ENCODE measurements around the gene ASAP2.
"Not testable (repeated sequence)": the region's sequence is repeated elsewhere in the genome, so short reads cannot be mapped to it uniquely, and the experiment has no call there.

The ASAP2 gene

DNA sequence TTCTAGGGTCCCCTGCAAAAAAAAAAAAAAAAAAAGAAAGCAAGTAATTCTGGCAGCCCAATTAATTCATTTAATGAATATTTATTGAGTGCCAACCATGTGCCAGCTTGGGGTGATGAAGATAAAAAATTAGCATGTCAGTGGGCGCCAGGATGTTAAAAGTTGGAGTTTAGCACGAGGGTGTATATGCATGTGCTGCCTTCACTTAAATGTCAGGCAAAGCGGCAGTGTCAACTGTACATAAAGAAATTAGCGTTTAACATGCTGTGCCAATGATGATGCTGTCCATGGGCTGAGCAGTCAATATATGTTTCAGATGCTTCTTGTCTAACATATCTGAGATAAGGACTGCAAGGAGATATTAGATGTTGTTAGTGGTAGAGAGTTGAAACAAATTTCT, 49.5 kb downstream of the ASAP2 start:
- Histone ChIP-seq H3K27ac (ENCODE audit: low read length) (no peak overlapping the region), H3K9me3 (ENCODE audit: control insufficient read depth in 2 of 2, low read length in 2 of 2) (no peaks in the 10 kb centered on the region), H3K4me3 (ENCODE audit: low read length in 2 of 2) (no peak overlapping the region), H3K4me1 (ENCODE audit: control insufficient read depth, insufficient read depth, low read length) (peaks cover 48% of the 10 kb centered on the region), H3K9ac (ENCODE audit: low read length in 2 of 2) (no peak overlapping the region), H3K27me3 (ENCODE audit: control insufficient read depth in 1 of 2, insufficient read depth in 2 of 2, low read length in 2 of 2) (no peaks in the 10 kb centered on the region), H3K36me3 (ENCODE audit: control insufficient read depth in 2 of 2, insufficient read depth in 2 of 2, low read length in 2 of 2) (no peaks in the 10 kb centered on the region)

DNA sequence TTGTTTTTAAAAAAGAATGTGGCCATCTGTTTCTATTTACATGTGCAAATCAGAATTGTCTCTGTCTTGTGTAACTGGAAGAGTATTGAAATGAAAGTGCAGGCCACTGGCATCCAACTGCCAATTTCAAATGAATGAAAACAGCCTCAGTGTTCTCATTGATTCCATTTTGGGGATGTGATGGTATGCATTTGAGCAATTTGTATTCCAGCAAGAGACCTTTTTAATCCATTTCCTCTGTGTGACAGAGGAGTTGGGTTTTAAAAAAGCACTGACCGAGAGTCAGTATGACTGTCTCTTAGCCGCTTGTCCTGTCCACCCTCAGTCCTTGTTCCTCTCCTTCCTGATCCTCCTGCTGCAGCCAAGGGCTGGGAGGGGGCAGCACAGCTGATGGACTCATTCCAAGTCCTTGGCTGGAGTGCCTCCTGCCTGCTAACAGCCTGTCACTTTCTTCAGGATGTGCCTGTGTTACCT, 50.0 kb downstream of the ASAP2 start:
- H3K4me1 ChIP-seq (ENCODE audit: control insufficient read depth, insufficient read depth, low read length), result peaks cover 48% of the 10 kb centered on the region
- no peak overlapping the region for H3K27ac ChIP-seq (ENCODE audit: low read length)
- no peaks in the 10 kb centered on the region for H3K27me3 ChIP-seq (ENCODE audit: control insufficient read depth in 1 of 2, insufficient read depth in 2 of 2, low read length in 2 of 2)
- H3K9me3 ChIP-seq (ENCODE audit: control insufficient read depth in 2 of 2, low read length in 2 of 2), result no peaks in the 10 kb centered on the region
- no peak overlapping the region for H3K9ac ChIP-seq (ENCODE audit: low read length in 2 of 2)
- peak overlapping the region in 1 of 2 donors; percentile 40 for H3K4me3 ChIP-seq (ENCODE audit: low read length in 2 of 2)
- H3K36me3 ChIP-seq (ENCODE audit: control insufficient read depth in 2 of 2, insufficient read depth in 2 of 2, low read length in 2 of 2), result no peaks in the 10 kb centered on the region

DNA sequence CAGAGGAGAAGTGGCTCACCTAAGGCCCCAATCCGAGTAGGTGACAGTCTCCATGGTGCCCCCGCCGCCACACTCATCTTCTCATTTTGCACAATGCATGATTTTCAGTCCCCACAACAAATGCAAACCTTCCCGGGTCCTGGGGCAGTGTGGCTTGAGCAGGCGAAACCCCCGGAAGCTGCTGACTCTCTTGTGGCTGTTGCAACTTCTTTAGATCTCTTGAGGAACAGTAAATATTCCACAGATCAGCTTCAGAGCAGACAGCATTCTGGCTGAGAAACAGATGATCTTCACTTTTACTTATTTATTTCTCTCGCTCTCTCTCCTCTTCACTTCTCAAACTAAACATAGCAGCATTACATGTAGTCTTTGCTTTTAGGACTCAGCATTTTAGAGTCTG, 51.9 kb downstream of the ASAP2 start:
- no peaks in the 10 kb centered on the region for H3K9me3 ChIP-seq (ENCODE audit: control insufficient read depth in 2 of 2, low read length in 2 of 2)
- H3K27ac ChIP-seq (ENCODE audit: low read length), result peak overlapping the region; percentile 37
- no peaks in the 10 kb centered on the region for H3K36me3 ChIP-seq (ENCODE audit: control insufficient read depth in 2 of 2, insufficient read depth in 2 of 2, low read length in 2 of 2)
- no peaks in the 10 kb centered on the region for H3K27me3 ChIP-seq (ENCODE audit: control insufficient read depth in 1 of 2, insufficient read depth in 2 of 2, low read length in 2 of 2)
- H3K4me1 ChIP-seq (ENCODE audit: control insufficient read depth, insufficient read depth, low read length), result peaks cover 59% of the 10 kb centered on the region
- H3K9ac ChIP-seq (ENCODE audit: low read length in 2 of 2), result peak overlapping the region in 1 of 2 donors; percentile 4
- H3K4me3 ChIP-seq (ENCODE audit: low read length in 2 of 2), result peak overlapping the region in 1 of 2 donors; percentile 35

DNA sequence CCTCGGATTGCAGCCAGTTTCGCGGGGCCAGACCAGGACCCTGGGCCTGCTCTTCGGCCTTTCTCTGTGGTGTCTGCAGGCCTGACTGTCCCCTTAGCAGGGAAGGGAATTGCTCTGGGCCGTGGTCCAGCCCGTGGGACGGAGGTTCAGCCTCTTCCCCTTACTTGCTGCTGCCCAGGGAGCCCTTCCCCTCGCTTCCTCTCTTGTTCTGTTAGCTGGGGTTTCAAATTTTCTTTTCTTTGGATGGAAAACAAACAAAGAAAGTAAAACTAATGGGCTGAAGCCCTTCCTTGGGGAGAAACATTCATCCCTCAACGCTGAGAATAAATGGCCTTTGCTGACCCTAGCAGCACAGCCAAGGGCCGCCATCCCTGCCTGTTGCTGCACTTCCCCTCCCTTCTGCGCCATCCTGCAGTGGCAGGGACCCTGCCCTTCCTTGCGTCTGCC, 52.4 kb downstream of the ASAP2 start:
- Histone ChIP-seq H3K27me3 (ENCODE audit: control insufficient read depth in 1 of 2, insufficient read depth in 2 of 2, low read length in 2 of 2) (no peaks in the 10 kb centered on the region), H3K4me3 (ENCODE audit: low read length in 2 of 2) (peak overlapping the region in 1 of 2 donors; percentile 40), H3K9me3 (ENCODE audit: control insufficient read depth in 2 of 2, low read length in 2 of 2) (no peaks in the 10 kb centered on the region), H3K27ac (ENCODE audit: low read length) (peak overlapping the region; percentile 37), H3K36me3 (ENCODE audit: control insufficient read depth in 2 of 2, insufficient read depth in 2 of 2, low read length in 2 of 2) (no peaks in the 10 kb centered on the region), H3K9ac (ENCODE audit: low read length in 2 of 2) (peak overlapping the region in 1 of 2 donors; percentile 4), H3K4me1 (ENCODE audit: control insufficient read depth, insufficient read depth, low read length) (peaks cover 61% of the 10 kb centered on the region)

DNA sequence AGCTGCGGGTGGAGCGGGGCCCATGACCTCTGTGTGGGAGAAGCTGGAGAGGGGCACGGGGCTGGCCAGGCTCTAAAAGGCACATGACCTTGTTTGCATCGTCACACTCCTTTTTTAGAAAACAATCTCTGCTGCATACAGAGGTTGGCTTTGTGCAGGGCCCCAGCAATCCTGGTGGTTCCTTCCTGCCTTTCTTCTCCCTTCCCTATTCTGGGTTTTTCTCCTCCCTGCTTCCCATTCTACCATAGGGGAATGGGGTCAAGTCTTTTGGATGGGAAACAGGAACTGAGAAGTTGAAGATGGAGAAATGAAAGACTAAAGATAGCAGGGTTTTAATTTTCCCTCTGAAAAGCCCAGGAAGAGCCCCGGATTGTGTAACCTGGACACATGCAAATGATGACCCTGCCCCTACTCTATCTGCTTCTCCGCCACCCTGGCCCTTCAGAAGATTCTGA, 53.9 kb downstream of the ASAP2 start:
- Histone ChIP-seq H3K36me3 (ENCODE audit: control insufficient read depth in 2 of 2, insufficient read depth in 2 of 2, low read length in 2 of 2) (no peaks in the 10 kb centered on the region), H3K4me3 (ENCODE audit: low read length in 2 of 2) (no peak overlapping the region), H3K27me3 (ENCODE audit: control insufficient read depth in 1 of 2, insufficient read depth in 2 of 2, low read length in 2 of 2) (no peaks in the 10 kb centered on the region), H3K4me1 (ENCODE audit: control insufficient read depth, insufficient read depth, low read length) (peaks cover 61% of the 10 kb centered on the region), H3K9ac (ENCODE audit: low read length in 2 of 2) (no peak overlapping the region), H3K9me3 (ENCODE audit: control insufficient read depth in 2 of 2, low read length in 2 of 2) (no peaks in the 10 kb centered on the region), H3K27ac (ENCODE audit: low read length) (peak overlapping the region; percentile 58)

GRCh38 chr2:9261231-9261883, 54.7 kb downstream of the ASAP2 start:
- no peaks in the 10 kb centered on the region for H3K9me3 ChIP-seq (ENCODE audit: control insufficient read depth in 2 of 2, low read length in 2 of 2)
- no peak overlapping the region for H3K9ac ChIP-seq (ENCODE audit: low read length in 2 of 2)
- H3K27me3 ChIP-seq (ENCODE audit: control insufficient read depth in 1 of 2, insufficient read depth in 2 of 2, low read length in 2 of 2), result no peaks in the 10 kb centered on the region
- H3K36me3 ChIP-seq (ENCODE audit: control insufficient read depth in 2 of 2, insufficient read depth in 2 of 2, low read length in 2 of 2), result no peaks in the 10 kb centered on the region
- no peak overlapping the region for H3K4me3 ChIP-seq (ENCODE audit: low read length in 2 of 2)
- peak overlapping the region; percentile 58 for H3K27ac ChIP-seq (ENCODE audit: low read length)
- peaks cover 61% of the 10 kb centered on the region for H3K4me1 ChIP-seq (ENCODE audit: control insufficient read depth, insufficient read depth, low read length)

GRCh38 chr2:9262671-9263171, 56.1 kb downstream of the ASAP2 start:
- H3K27ac ChIP-seq (ENCODE audit: low read length), result peak overlapping the region; percentile 46
- H3K9me3 ChIP-seq (ENCODE audit: control insufficient read depth in 2 of 2, low read length in 2 of 2), result no peaks in the 10 kb centered on the region
- no peaks in the 10 kb centered on the region for H3K36me3 ChIP-seq (ENCODE audit: control insufficient read depth in 2 of 2, insufficient read depth in 2 of 2, low read length in 2 of 2)
- H3K4me3 ChIP-seq (ENCODE audit: low read length in 2 of 2), result peak overlapping the region in 1 of 2 donors; percentile 22
- H3K4me1 ChIP-seq (ENCODE audit: control insufficient read depth, insufficient read depth, low read length), result peaks cover 54% of the 10 kb centered on the region
- no peak overlapping the region for H3K9ac ChIP-seq (ENCODE audit: low read length in 2 of 2)
- no peaks in the 10 kb centered on the region for H3K27me3 ChIP-seq (ENCODE audit: control insufficient read depth in 1 of 2, insufficient read depth in 2 of 2, low read length in 2 of 2)

- Histone ChIP-seq H3K4me3 (ENCODE audit: low read length in 2 of 2) (peak overlapping the region in 1 of 2 donors; percentile 22), H3K4me1 (ENCODE audit: control insufficient read depth, insufficient read depth, low read length) (peaks cover 51% of the 10 kb centered on the region), H3K27me3 (ENCODE audit: control insufficient read depth in 1 of 2, insufficient read depth in 2 of 2, low read length in 2 of 2) (no peaks in the 10 kb centered on the region), H3K36me3 (ENCODE audit: control insufficient read depth in 2 of 2, insufficient read depth in 2 of 2, low read length in 2 of 2) (no peaks in the 10 kb centered on the region), H3K9me3 (ENCODE audit: control insufficient read depth in 2 of 2, low read length in 2 of 2) (no peaks in the 10 kb centered on the region), H3K27ac (ENCODE audit: low read length) (peak overlapping the region; percentile 46), H3K9ac (ENCODE audit: low read length in 2 of 2) (no peak overlapping the region)
These were observed 56.8 kb downstream of the ASAP2 start for GRCh38 chr2:9263428-9263827.

- Histone ChIP-seq H3K36me3 (ENCODE audit: control insufficient read depth in 2 of 2, insufficient read depth in 2 of 2, low read length in 2 of 2) (no peaks in the 10 kb centered on the region), H3K27ac (ENCODE audit: low read length) (no peak overlapping the region), H3K9me3 (ENCODE audit: control insufficient read depth in 2 of 2, low read length in 2 of 2) (no peaks in the 10 kb centered on the region), H3K27me3 (ENCODE audit: control insufficient read depth in 1 of 2, insufficient read depth in 2 of 2, low read length in 2 of 2) (no peaks in the 10 kb centered on the region), H3K9ac (ENCODE audit: low read length in 2 of 2) (no peak overlapping the region), H3K4me1 (ENCODE audit: control insufficient read depth, insufficient read depth, low read length) (peaks cover 42% of the 10 kb centered on the region), H3K4me3 (ENCODE audit: low read length in 2 of 2) (no peak overlapping the region)
These were observed 57.7 kb downstream of the ASAP2 start for GRCh38 chr2:9264301-9264700.

- Histone ChIP-seq H3K27me3 (ENCODE audit: control insufficient read depth in 1 of 2, insufficient read depth in 2 of 2, low read length in 2 of 2) (no peaks in the 10 kb centered on the region), H3K9me3 (ENCODE audit: control insufficient read depth in 2 of 2, low read length in 2 of 2) (no peaks in the 10 kb centered on the region), H3K36me3 (ENCODE audit: control insufficient read depth in 2 of 2, insufficient read depth in 2 of 2, low read length in 2 of 2) (no peaks in the 10 kb centered on the region), H3K4me1 (ENCODE audit: control insufficient read depth, insufficient read depth, low read length) (peaks cover 18% of the 10 kb centered on the region), H3K27ac (ENCODE audit: low read length) (no peak overlapping the region), H3K4me3 (ENCODE audit: low read length in 2 of 2) (no peak overlapping the region), H3K9ac (ENCODE audit: low read length in 2 of 2) (no peak overlapping the region)
These were observed 60.1 kb downstream of the ASAP2 start for GRCh38 chr2:9266711-9267110.

- not testable (repeated sequence) for H3K27ac ChIP-seq (ENCODE audit: low read length); H3K4me3 ChIP-seq (ENCODE audit: low read length in 2 of 2)
- H3K4me1 ChIP-seq (ENCODE audit: control insufficient read depth, insufficient read depth, low read length), result peaks cover 14% of the 10 kb centered on the region
These were observed 60.7 kb downstream of the ASAP2 start for GRCh38 chr2:9267286-9267685.

More at GRCh38 chr2:9267286-9267685, 60.7 kb downstream of the ASAP2 start:
- H3K9me3 ChIP-seq (ENCODE audit: control insufficient read depth in 2 of 2, low read length in 2 of 2); H3K9ac ChIP-seq (ENCODE audit: low read length in 2 of 2); H3K27me3 ChIP-seq (ENCODE audit: control insufficient read depth in 1 of 2, insufficient read depth in 2 of 2, low read length in 2 of 2); H3K36me3 ChIP-seq (ENCODE audit: control insufficient read depth in 2 of 2, insufficient read depth in 2 of 2, low read length in 2 of 2): not testable (repeated sequence)

All from stomach smooth muscle (tissue), 2 donors.